Tibial artery (tissue), 4 donors: Measurements from ENCODE around the gene LAMA5.
A peak's percentile ranks its signal among the peaks of the same experiment; 100 is the strongest.

Source experiments
- DNase-seq, 2 donors: peaks; one replicate each; pipeline ENCODE4 v3.0.0-alpha.2; 2019
- H3K27ac ChIP-seq, 2 donors: fragments of 200-600 bp; sonication (generic) in 1 of 2; 1 replicate in 1 of 2; 2 replicates in 1 of 2; pipeline ENCODE4 v1.5.1; 2018 to 2019; ENCODE audit warnings: mild to moderate bottlenecking in 1 of 2
- H3K27me3 ChIP-seq, 2 donors: fragments of 200-600 bp; sonication (generic) in 1 of 2; one replicate each; pipeline versions ENCODE4 v1.5.1 to v1.6.0; 2016 to 2019
- H3K36me3 ChIP-seq, 3 donors: fragments of 200-600 bp; sonication (generic) in 2 of 3; one replicate each; pipeline ENCODE4 v1.5.1; 2016 to 2019; ENCODE audit warnings: mild to moderate bottlenecking in 2 of 3
- H3K4me1 ChIP-seq, 4 donors: fragments of 200-600 bp; sonication (generic) in 2 of 4; 1 replicate in 3 of 4; 2 replicates in 1 of 4; pipeline ENCODE4 v1.5.1; 2016 to 2019
- H3K4me3 ChIP-seq, 2 donors: fragments of 200-600 bp; sonication (generic) in 1 of 2; 1 replicate in 1 of 2; 2 replicates in 1 of 2; pipeline ENCODE4 v1.5.1; 2018 to 2019; ENCODE audit warnings: mild to moderate bottlenecking in 2 of 2
- H3K9me3 ChIP-seq, 3 donors: fragments of 200-600 bp; sonication (generic) in 1 of 3; one replicate each; pipeline ENCODE4 v1.5.1; 2016 to 2019
- intact Hi-C: fragments of 100-400 bp; cut with DNase I; formaldehyde crosslinking; loops from one replicate; pipeline ENCODE4 v1.15.0; 2023; ENCODE audit warnings: low total_unique reads
- TF ChIP-seq, protein P1 (sequence below), 2 experiments: fragments of 200-600 bp in 1 of 2; fragments of 450-650 bp in 1 of 2; IDR thresholded peaks; one replicate each; pipeline ENCODE4 v1.5.1; 2017 to 2019; ENCODE audit warnings: antibody characterized with exemption in 2 of 2, mild to moderate bottlenecking in 1 of 2, moderate library complexity in 1 of 2

Gene LAMA5

GRCh38 chr20:62381842-62382241 lies 14.7 kb upstream of the LAMA5 start:
- Histone ChIP-seq H3K9me3 (no peaks in the 10 kb centered on the region), H3K4me1 (peaks cover 4 to 56% (median 45%) of the 10 kb centered on the region in 4 donors), H3K27me3 (no peaks in the 10 kb centered on the region), H3K27ac (peak overlapping the region in 1 of 2 donors; percentile 31), H3K4me3 (no peak overlapping the region), H3K36me3 (no peaks in the 10 kb centered on the region)
- intact Hi-C loops = no loop called here
- TF ChIP-seq, protein P1, sequence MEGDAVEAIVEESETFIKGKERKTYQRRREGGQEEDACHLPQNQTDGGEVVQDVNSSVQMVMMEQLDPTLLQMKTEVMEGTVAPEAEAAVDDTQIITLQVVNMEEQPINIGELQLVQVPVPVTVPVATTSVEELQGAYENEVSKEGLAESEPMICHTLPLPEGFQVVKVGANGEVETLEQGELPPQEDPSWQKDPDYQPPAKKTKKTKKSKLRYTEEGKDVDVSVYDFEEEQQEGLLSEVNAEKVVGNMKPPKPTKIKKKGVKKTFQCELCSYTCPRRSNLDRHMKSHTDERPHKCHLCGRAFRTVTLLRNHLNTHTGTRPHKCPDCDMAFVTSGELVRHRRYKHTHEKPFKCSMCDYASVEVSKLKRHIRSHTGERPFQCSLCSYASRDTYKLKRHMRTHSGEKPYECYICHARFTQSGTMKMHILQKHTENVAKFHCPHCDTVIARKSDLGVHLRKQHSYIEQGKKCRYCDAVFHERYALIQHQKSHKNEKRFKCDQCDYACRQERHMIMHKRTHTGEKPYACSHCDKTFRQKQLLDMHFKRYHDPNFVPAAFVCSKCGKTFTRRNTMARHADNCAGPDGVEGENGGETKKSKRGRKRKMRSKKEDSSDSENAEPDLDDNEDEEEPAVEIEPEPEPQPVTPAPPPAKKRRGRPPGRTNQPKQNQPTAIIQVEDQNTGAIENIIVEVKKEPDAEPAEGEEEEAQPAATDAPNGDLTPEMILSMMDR (IDR thresholded peaks at IDR 0.05) = no peak
- DNase-seq = no peak

- TF ChIP-seq, protein P1 (IDR thresholded peaks at IDR 0.05) = no peak
- Histone ChIP-seq H3K4me1 (peaks cover 9 to 60% (median 50%) of the 10 kb centered on the region in 4 donors), H3K9me3 (no peaks in the 10 kb centered on the region), H3K36me3 (no peaks in the 10 kb centered on the region), H3K27me3 (no peaks in the 10 kb centered on the region), H3K27ac (peak overlapping the region; percentile 31 to 47), H3K4me3 (no peak overlapping the region)
- no peak for DNase-seq
- intact Hi-C loops = no loop called here
These were observed 14.2 kb upstream of the LAMA5 start for GRCh38 chr20:62381202-62381797.

DNA sequence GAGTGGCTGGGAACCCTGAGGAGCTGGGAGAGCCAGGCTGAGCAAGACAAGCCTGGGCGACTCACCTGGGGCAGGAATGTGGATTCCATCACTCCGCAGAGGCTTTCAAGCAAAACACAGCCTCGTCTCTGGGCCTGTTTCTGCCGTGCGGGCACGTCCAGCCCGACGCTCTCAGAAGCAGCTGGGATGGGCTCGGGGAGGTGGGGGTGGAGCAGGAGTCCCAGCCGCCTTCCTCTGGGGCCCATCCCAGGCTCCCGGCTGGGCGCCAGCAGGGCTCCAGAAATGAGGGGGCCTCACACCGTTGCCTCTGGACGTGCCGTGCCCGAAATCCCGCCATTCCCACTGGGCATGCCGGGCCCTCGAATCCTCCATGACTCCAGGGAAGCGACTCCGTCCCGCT lies 11.1 kb upstream of the LAMA5 start:
- Histone ChIP-seq H3K27ac (peak overlapping the region; percentile 62 to 76), H3K36me3 (no peaks in the 10 kb centered on the region), H3K9me3 (no peaks in the 10 kb centered on the region), H3K4me1 (peaks cover 10 to 71% (median 60%) of the 10 kb centered on the region in 4 donors), H3K4me3 (no peak overlapping the region), H3K27me3 (no peaks in the 10 kb centered on the region)
- DNase-seq = no peak
- TF ChIP-seq, protein P1 (IDR thresholded peaks at IDR 0.05) = no peak
- intact Hi-C loops = no loop called here

- Histone ChIP-seq H3K4me1 (peaks cover 10 to 72% (median 61%) of the 10 kb centered on the region in 4 donors), H3K27ac (peak overlapping the region; percentile 62 to 76), H3K36me3 (no peaks in the 10 kb centered on the region), H3K4me3 (no peak overlapping the region), H3K27me3 (no peaks in the 10 kb centered on the region), H3K9me3 (no peaks in the 10 kb centered on the region)
- DNase-seq = peak in 1 of 2 donors; percentile 86
- intact Hi-C loops = loop anchor here (2.0 kb wide), 1 partner anchor 75 kb away; the partner anchor contains the start of gene ADRM1
- TF ChIP-seq, protein P1 (IDR thresholded peaks at IDR 0.05) = no peak
These were observed 10.6 kb upstream of the LAMA5 start for GRCh38 chr20:62377615-62378178.

- Histone ChIP-seq H3K27ac (peak overlapping the region; percentile 62 to 76), H3K4me3 (no peak overlapping the region), H3K9me3 (no peaks in the 10 kb centered on the region), H3K4me1 (peaks cover 10 to 73% (median 62%) of the 10 kb centered on the region in 4 donors), H3K27me3 (no peaks in the 10 kb centered on the region), H3K36me3 (no peaks in the 10 kb centered on the region)
- DNase-seq = no peak
- TF ChIP-seq, protein P1 (IDR thresholded peaks at IDR 0.05) = no peak
- intact Hi-C loops = loop anchor here (2.0 kb wide), 1 partner anchor 74 kb away; the partner anchor contains the start of gene ADRM1
These were observed 10.0 kb upstream of the LAMA5 start for GRCh38 chr20:62377064-62377461.
